ENCODE data around the gene RFLNA.

Gene RFLNA

DNA sequence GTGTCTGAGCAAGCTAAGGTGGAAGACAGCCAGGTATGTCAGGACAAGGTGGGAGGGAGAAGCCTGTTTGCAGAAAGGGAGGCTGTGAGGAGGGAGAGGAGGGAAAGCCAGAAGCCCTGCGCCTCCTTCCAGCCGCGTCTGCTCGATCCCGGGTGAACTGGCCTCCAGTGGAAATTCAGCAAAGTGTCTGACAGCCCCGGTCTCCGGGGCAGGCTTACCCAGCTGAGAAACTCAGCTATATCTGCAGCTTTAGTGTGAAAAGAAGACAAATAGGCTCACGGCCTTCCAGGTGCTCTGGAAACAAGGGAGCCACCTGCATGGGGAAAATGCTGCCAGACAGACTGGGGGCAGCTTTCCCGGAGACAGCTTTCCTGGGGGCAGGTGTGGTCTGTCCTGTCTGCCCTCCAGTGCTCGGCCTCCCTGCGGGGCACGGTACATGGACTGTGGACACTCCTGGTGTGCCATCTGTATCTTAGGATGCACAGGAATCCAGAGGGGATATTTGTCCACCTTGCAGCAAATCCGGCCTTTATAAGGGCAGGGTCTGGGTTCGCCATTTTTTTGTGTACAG is 6.3 kb downstream of the RFLNA start:
- TF ChIP-seq, protein P1, sequence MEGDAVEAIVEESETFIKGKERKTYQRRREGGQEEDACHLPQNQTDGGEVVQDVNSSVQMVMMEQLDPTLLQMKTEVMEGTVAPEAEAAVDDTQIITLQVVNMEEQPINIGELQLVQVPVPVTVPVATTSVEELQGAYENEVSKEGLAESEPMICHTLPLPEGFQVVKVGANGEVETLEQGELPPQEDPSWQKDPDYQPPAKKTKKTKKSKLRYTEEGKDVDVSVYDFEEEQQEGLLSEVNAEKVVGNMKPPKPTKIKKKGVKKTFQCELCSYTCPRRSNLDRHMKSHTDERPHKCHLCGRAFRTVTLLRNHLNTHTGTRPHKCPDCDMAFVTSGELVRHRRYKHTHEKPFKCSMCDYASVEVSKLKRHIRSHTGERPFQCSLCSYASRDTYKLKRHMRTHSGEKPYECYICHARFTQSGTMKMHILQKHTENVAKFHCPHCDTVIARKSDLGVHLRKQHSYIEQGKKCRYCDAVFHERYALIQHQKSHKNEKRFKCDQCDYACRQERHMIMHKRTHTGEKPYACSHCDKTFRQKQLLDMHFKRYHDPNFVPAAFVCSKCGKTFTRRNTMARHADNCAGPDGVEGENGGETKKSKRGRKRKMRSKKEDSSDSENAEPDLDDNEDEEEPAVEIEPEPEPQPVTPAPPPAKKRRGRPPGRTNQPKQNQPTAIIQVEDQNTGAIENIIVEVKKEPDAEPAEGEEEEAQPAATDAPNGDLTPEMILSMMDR (conservative IDR thresholded peaks at IDR 0.05): no peak
- no peak overlapping the region for H3K27ac ChIP-seq

DNA sequence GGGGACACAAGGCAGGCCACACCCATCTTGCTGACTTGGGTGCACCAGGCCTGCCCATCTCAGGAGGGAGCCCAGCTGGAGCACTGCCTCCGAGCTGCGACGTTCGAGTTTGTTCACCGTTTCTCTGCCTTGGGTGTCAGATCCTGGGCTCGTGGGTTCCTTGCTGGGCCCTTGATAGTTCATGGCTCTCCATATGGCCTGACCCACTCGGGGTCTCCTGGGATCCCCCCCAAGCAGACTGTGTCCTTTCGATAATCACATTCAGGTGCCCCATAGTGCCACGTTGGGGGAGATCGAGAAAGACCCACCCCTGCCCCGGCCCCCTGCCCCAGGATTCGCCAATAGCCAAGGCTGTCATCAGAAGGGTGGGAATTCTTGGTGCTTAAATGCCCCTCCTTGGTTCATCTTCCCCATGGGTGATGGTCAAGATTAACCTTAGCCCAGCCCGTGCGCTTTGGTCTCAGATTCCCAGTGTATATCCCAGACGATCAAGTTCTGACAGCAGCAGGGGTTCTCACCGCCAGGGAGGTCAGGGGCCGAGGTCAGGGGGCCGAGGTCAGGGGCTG is 7.4 kb downstream of the RFLNA start:
- no peak overlapping the region for H3K27ac ChIP-seq
- TF ChIP-seq, protein P1 (conservative IDR thresholded peaks at IDR 0.05): no peak

DNA sequence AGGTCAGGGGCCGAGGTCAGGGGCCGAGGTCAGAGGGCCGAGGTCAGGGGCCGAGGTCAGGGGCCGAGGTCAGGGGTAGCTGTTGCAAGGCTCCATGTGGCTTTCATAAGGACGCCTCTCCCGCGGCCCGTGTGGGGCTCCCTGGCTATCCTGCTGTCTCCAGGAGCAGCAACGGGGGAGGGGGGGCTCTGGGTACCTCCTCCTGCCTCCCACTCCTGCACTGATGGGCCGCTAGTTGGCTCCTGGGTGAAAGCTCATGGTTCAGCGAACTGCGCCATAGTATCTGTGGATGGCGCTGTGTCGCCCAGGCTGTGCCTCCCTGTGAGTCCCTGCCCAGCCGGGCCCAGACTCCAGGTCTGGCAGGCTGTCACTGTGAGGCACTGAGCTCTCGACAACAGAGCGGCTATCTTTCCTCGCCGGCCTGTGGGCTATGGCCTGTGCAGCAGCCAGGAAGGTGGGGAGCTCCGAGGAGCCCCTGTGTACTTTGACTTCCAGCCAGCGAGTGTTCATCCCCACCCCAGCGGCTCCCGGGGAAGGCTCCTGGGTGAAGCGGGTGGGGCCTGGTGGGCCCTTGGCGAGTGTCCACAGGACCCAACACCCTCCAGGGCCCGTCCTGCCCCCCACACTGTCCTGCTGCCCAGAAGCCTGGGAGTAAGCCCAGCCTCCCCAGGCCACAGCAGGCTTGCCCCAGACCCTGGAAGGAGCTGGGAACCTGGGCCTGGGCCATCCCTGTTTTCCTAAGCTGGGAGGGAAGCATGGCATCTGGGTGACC is 8.1 kb downstream of the RFLNA start:
- no peak overlapping the region for H3K27ac ChIP-seq
- TF ChIP-seq, protein P1 (conservative IDR thresholded peaks at IDR 0.05): no peak

DNA sequence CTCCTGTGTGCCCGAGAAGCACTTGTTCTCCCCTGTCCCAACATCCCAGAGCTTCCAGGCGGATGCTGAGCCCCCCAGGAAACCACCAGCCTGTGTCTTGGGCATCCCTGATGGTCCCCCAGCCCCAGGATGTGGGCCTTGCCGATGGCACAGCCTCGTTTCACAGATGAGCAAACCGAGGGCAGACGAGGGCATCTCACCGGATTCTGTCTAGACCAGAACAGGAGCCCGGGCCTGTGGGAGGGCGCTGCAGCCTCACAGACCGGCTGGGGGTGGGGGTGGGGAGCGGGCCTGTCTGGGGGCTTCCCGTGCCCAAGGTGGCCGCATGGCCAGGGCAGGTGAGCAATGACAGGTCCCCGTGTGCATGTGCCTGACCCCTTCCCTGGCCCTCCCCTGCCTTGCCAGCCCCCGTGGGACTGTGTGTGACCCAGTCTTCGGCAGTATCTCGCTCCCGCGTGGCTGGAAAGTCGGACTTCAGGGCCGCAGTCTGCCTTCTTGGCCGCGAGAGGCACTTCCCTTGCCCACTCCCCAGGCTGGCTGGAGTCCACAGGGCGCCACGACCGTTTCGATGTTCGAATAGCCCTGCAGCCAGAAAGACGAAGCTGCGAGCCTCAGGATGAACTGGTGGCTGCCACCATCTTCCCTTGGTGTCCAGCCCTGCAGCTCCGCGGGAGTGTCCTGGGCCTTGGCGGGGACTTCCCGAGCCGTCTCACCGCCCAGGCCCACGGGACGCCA is 8.9 kb downstream of the RFLNA start:
- TF ChIP-seq, protein P1 (conservative IDR thresholded peaks at IDR 0.05): no peak
- no peak overlapping the region for H3K27ac ChIP-seq

DNA sequence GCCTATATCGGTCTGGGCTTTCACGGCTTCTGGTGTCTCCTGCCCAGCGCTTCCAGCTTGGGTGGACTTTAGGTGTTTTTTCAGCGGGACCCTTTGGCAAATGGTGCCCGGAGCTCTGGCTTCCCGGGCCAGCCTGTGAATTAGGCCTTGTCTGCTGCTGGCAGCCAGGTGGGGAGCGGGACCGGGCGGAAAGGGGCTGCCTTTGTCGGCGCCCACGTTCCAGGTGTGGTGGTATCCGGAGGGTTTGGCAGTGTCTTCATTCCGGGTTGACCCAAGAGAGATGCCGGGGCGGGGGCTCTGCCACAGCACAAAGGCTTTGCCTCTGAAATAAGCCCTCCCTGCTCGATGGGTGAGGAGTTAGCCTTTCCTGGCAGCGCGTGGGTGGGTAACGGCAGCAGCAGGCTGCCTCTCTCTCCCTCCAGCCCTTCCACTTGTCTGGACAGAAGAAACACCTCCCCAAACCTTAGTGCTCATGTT is 9.5 kb downstream of the RFLNA start:
- no peak overlapping the region for H3K27ac ChIP-seq
- TF ChIP-seq, protein P1 (conservative IDR thresholded peaks at IDR 0.05): no peak

DNA sequence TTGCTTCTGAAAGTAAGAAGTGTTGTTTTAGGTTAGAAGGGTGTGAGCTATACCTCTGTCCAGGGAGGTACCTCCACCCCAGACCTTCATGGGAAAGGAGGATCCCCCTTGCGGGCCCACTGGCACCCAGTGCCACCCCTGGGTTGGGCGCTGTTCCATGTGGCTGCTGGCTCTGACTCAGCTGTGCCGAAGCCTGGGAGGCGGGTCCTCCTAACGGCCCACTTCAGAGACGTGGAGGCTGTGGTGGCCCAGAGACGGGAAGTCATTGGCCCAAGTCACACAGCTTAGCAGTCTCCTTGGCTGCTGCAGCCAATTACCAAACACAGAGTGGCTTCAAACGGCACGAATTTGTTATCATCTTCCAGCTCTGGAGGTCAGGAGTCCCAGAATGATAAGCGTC is 10.2 kb downstream of the RFLNA start:
- no peak overlapping the region for H3K27ac ChIP-seq
- TF ChIP-seq, protein P1 (conservative IDR thresholded peaks at IDR 0.05): no peak
